HUES64 (cell line): Measurements from ENCODE around the gene MMADHC. TPM values are rescaled to one million over a fixed set of nuclear protein-coding genes. Genes with fewer than 3 reads are reported as not detected.

Experiments used
- H3K27ac ChIP-seq: 2 replicates; pipeline ENCODE4 v1.7.0; 2013; ENCODE audit warnings: low read depth, low read length, inconsistent platforms
- H3K27me3 ChIP-seq: 2 replicates; pipeline ENCODE4 v1.6.1; 2013; ENCODE audit warnings: mild to moderate bottlenecking, low read length; ENCODE audit not compliant: insufficient read depth
- H3K36me3 ChIP-seq: 2 replicates; pipeline ENCODE4 v1.6.1; 2013; ENCODE audit warnings: mild to moderate bottlenecking, low read length; ENCODE audit not compliant: insufficient read depth
- H3K4me1 ChIP-seq: 2 replicates; pipeline ENCODE4 v1.6.1; 2013; ENCODE audit warnings: mild to moderate bottlenecking, low read length, moderate library complexity; ENCODE audit not compliant: insufficient read depth
- H3K4me3 ChIP-seq: 2 replicates; pipeline ENCODE4 v1.5.1; 2013; ENCODE audit warnings: mild to moderate bottlenecking, low read length, moderate library complexity
- H3K9ac ChIP-seq: 2 replicates; pipeline ENCODE4 v1.6.1; 2013; ENCODE audit warnings: mild to moderate bottlenecking, low read depth, low read length
- H3K9me3 ChIP-seq: 2 replicates; pipeline ENCODE4 v1.6.1; 2013; ENCODE audit warnings: low read depth, low read length; ENCODE audit not compliant: insufficient read depth
- WGBS: fragments of 150-250, 120-280 bp; methylation state at CpG from one replicate; pipeline ENCODE4 v1.1.7; 2013; ENCODE audit warnings: missing lambda C conversion rate; 5-methylcytosine and 5-hydroxymethylcytosine counted together
- polyA plus RNA-seq, 2 experiments: library from polyadenylated mRNA; stranded (reverse); fragments of 50-300 nt; gene quantifications; one replicate each; pipeline ENCODE4 v1.2.3, GENCODE V29; 2013

The MMADHC gene
- 132 TPM for polyA plus RNA-seq (2013, experiment 1 of 2)
- 121 TPM for polyA plus RNA-seq (2013, experiment 2 of 2)

- Histone ChIP-seq H3K9ac (peak within 1 kb of the TSS; percentile 97), H3K4me3 (peak within 1 kb of the TSS; percentile 99), H3K9me3 (no peaks in the 10 kb centered on the region), H3K27ac (peak within 1 kb of the TSS; percentile 96), H3K4me1 (peaks cover 22% of the 10 kb centered on the region), H3K27me3 (no peaks in the 10 kb centered on the region), H3K36me3 (peaks cover 38% of the 10 kb centered on the region)
- WGBS = under 1% methylated on average over 45 of the region's 45 CpGs
Measured at GRCh38 chr2:149587220-149587949, at the start of gene MMADHC. Gene MMADHC, minus strand, starts transcription at chr2:149587775. Its CDS starts 678 bp downstream, at chr2:149587097.

GRCh38 chr2:149634103-149634502 is 46.5 kb upstream of the MMADHC start:
- no peaks in the 10 kb centered on the region for H3K9me3 ChIP-seq
- no peaks in the 10 kb centered on the region for H3K36me3 ChIP-seq
- no peak overlapping the region for H3K9ac ChIP-seq
- no peaks in the 10 kb centered on the region for H3K27me3 ChIP-seq
- no peak overlapping the region for H3K4me3 ChIP-seq
- no peaks in the 10 kb centered on the region for H3K4me1 ChIP-seq
- WGBS = 97% methylated on average over 5 of the region's 5 CpGs
- no peak overlapping the region for H3K27ac ChIP-seq

- Histone ChIP-seq H3K9ac (no peak overlapping the region), H3K27ac (no peak overlapping the region), H3K4me3 (no peak overlapping the region), H3K9me3 (no peaks in the 10 kb centered on the region), H3K27me3 (no peaks in the 10 kb centered on the region), H3K4me1 (no peaks in the 10 kb centered on the region), H3K36me3 (no peaks in the 10 kb centered on the region)
- WGBS = no CpG with 5 or more reads among the region's 1 CpG
Measured at GRCh38 chr2:149630445-149630844, 42.9 kb upstream of the MMADHC start.

GRCh38 chr2:149629026-149629425 is 41.5 kb upstream of the MMADHC start:
- Histone ChIP-seq H3K27ac (no peak overlapping the region), H3K9me3 (no peaks in the 10 kb centered on the region), H3K4me1 (no peaks in the 10 kb centered on the region), H3K9ac (no peak overlapping the region), H3K27me3 (no peaks in the 10 kb centered on the region), H3K4me3 (no peak overlapping the region), H3K36me3 (no peaks in the 10 kb centered on the region)

GRCh38 chr2:149627111-149627801 is 39.7 kb upstream of the MMADHC start:
- H3K36me3 ChIP-seq = no peaks in the 10 kb centered on the region
- no peak overlapping the region for H3K9ac ChIP-seq
- WGBS = no CpG with 5 or more reads among the region's 1 CpG
- H3K4me1 ChIP-seq = no peaks in the 10 kb centered on the region
- H3K27me3 ChIP-seq = no peaks in the 10 kb centered on the region
- no peak overlapping the region for H3K4me3 ChIP-seq
- H3K9me3 ChIP-seq = no peaks in the 10 kb centered on the region
- H3K27ac ChIP-seq = no peak overlapping the region

GRCh38 chr2:149625671-149626070 is 38.1 kb upstream of the MMADHC start:
- WGBS = 95% methylated on average over 2 of the region's 2 CpGs
- Histone ChIP-seq H3K9me3 (no peaks in the 10 kb centered on the region), H3K4me1 (no peaks in the 10 kb centered on the region), H3K27ac (no peak overlapping the region), H3K4me3 (no peak overlapping the region), H3K27me3 (no peaks in the 10 kb centered on the region), H3K36me3 (no peaks in the 10 kb centered on the region), H3K9ac (no peak overlapping the region)

GRCh38 chr2:149625271-149625670 is 37.7 kb upstream of the MMADHC start:
- Histone ChIP-seq H3K27me3 (no peaks in the 10 kb centered on the region), H3K9ac (no peak overlapping the region), H3K27ac (no peak overlapping the region), H3K4me1 (no peaks in the 10 kb centered on the region), H3K9me3 (no peaks in the 10 kb centered on the region), H3K36me3 (no peaks in the 10 kb centered on the region), H3K4me3 (no peak overlapping the region)
- 94% methylated on average over 3 of the region's 3 CpGs for WGBS

GRCh38 chr2:149622343-149622742 is 34.8 kb upstream of the MMADHC start:
- no peak overlapping the region for H3K27ac ChIP-seq
- H3K36me3 ChIP-seq = no peaks in the 10 kb centered on the region
- no peaks in the 10 kb centered on the region for H3K27me3 ChIP-seq
- no peak overlapping the region for H3K9ac ChIP-seq
- WGBS = 94% methylated on average over 1 of the region's 1 CpG
- H3K4me3 ChIP-seq = no peak overlapping the region
- no peaks in the 10 kb centered on the region for H3K4me1 ChIP-seq
- H3K9me3 ChIP-seq = no peaks in the 10 kb centered on the region

- Histone ChIP-seq H3K36me3 (no peaks in the 10 kb centered on the region), H3K27ac (no peak overlapping the region), H3K9me3 (no peaks in the 10 kb centered on the region), H3K9ac (no peak overlapping the region), H3K4me3 (no peak overlapping the region), H3K4me1 (no peaks in the 10 kb centered on the region), H3K27me3 (no peaks in the 10 kb centered on the region)
Measured at GRCh38 chr2:149617476-149617875, 29.9 kb upstream of the MMADHC start.

- no peak overlapping the region for H3K27ac ChIP-seq
- no peaks in the 10 kb centered on the region for H3K27me3 ChIP-seq
- no peaks in the 10 kb centered on the region for H3K9me3 ChIP-seq
- H3K4me1 ChIP-seq = no peaks in the 10 kb centered on the region
- H3K4me3 ChIP-seq = no peak overlapping the region
- H3K36me3 ChIP-seq = no peaks in the 10 kb centered on the region
- WGBS = 97% methylated on average over 3 of the region's 3 CpGs
- no peak overlapping the region for H3K9ac ChIP-seq
Measured at GRCh38 chr2:149616681-149617456, 29.3 kb upstream of the MMADHC start.

GRCh38 chr2:149613704-149614103 is 26.1 kb upstream of the MMADHC start:
- Histone ChIP-seq H3K9ac (no peak overlapping the region), H3K27ac (no peak overlapping the region), H3K4me3 (no peak overlapping the region), H3K36me3 (no peaks in the 10 kb centered on the region), H3K9me3 (no peaks in the 10 kb centered on the region), H3K27me3 (no peaks in the 10 kb centered on the region), H3K4me1 (no peaks in the 10 kb centered on the region)
- WGBS = 85% methylated on average over 2 of the region's 2 CpGs
